Stimulated activated CD8-positive, alpha-beta memory T cell treated with anti-CD3 and anti-CD28 coated beads, Interleukin-4, amount 100 ng/mL, for 4 hours (primary cell): Measurements from ENCODE around the gene ATF3.

Experiments
- DNase-seq, 2 donors: peaks; one replicate each; pipeline ENCODE4 v3.0.0-alpha.2; 2020; ENCODE audit warnings: low read depth in 2 of 2, low spot score in 1 of 2

The ATF3 gene, protein sequence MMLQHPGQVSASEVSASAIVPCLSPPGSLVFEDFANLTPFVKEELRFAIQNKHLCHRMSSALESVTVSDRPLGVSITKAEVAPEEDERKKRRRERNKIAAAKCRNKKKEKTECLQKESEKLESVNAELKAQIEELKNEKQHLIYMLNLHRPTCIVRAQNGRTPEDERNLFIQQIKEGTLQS

DNA sequence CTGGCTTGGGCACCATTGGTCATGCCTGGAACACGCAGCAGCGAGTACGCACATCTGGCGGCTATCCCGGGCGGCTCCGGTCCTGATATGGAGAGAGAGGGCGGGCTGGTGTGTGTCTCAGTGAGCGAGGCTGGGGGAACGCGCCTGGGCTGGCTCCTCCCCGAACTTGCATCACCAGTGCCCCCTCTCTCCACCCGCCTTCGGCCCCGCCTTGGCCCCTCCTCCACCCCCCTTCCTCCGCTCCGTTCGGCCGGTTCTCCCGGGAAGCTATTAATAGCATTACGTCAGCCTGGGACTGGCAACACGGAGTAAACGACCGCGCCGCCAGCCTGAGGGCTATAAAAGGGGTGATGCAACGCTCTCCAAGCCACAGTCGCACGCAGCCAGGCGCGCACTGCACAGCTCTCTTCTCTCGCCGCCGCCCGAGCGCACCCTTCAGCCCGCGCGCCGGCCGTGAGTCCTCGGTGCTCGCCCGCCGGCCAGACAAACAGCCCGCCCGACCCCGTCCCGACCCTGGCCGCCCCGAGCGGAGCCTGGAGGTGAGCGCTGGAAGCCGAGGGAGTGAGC is at the start of gene ATF3:
Gene ATF3 (plus strand): TSS at position 370 of the 567 bp plus-strand sequence. CDS start 6,261 bp downstream, outside the sequence.
- peak; percentile 76 to 85 for DNase-seq

DNA sequence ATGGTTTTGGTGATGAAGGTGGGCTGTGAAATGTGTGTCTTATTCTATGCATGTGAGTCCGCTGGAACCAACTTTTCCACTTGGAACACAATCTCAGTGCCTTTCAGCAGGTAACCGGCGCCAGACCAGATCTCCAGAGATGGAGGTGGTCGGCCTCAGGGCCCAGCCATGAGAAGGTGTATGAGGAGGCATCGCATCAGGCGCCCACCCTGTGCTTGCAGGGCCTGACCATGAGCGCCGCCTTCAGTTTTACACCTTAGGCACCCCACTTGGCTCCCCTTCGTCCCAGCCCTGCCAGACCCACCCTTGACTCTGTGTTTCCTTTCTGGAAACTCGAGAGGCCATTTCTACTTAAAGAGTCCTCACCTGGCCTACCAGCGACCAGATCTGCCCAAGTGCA is 48.6 kb upstream of the ATF3 start:
- no peak for DNase-seq

DNA sequence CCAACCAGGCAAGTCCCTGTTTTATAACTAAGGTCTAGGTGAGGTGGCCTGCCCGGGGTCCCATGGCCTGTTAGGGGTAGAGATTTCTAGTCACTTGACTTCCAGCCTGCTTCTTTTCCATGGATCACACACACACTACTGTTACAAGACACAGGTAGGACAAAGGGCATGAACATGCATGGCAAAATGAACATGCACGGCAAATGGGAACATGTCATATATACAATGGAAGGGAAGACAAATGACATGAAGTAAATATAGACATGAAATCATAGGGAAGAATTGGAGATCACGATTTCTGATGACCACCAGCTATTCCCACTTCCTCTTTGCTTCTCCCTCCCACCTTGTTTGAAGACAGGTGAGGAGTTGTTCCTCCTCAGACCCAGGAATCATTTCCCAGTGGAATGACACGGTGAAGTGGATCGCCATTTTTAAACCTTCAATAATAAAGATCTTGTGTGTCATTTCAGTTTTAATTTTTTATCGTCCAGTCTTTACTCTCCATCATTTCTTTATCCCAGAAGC is 47.6 kb upstream of the ATF3 start:
- DNase-seq: no peak

DNA sequence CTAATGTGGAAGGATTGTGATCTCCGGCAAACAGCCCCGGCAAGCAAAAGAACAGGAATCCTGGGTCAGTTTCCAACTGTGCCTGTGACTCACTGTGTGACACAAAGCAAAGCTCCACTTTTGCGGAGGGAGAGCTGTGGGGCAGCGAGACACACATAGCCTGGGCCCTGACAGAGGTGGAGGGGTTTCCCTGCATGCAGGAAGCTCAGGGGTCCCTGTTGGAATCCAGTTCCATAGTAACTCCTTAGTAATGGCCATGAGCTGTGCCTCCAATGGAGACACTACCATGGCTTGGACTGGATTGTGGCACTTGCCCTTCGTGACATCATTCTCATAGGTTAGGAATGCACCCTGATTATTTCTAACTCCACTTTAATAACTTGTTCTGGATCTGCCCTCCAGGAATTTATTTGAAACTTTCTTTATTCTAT is 47.0 kb upstream of the ATF3 start:
- no peak for DNase-seq

DNA sequence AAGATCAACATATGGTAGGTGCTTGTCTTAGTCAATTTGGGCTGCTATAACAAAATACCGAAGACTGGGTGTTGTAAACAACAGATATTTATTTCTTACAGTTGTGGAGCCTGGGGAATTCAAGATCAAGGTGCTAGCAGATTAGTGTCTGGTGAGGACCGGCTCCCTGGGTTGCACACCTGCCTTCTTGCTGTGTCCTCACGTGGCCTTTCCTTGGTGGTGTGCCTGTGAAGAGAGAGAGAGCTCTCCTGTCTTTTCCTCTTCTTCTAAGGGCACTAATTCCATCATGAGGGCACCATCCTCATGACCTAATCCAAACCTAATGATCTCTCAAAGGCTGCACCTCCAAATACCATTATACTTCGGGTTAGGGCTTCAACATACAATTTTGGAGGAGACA is 45.8 kb upstream of the ATF3 start:
- no peak for DNase-seq

DNA sequence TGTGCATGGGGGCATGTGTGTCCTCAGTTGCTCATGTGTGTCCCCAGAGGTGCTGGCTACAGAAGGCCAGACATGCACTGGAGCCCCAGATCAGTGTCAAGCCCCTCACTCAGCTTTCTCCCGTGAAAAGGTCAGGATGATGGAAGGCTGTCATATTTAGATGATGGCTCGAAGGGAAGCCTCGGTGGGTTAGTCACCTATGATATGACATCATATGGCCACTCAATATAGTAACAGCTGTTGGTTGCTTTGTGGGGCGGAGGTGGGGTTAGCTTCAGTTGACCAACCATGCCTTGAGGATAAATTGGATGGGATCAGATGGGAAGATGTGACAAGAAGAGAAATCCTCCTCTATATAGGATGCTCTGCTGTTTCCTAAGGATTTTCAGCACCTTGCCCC is 43.5 kb upstream of the ATF3 start:
- DNase-seq: no peak

DNA sequence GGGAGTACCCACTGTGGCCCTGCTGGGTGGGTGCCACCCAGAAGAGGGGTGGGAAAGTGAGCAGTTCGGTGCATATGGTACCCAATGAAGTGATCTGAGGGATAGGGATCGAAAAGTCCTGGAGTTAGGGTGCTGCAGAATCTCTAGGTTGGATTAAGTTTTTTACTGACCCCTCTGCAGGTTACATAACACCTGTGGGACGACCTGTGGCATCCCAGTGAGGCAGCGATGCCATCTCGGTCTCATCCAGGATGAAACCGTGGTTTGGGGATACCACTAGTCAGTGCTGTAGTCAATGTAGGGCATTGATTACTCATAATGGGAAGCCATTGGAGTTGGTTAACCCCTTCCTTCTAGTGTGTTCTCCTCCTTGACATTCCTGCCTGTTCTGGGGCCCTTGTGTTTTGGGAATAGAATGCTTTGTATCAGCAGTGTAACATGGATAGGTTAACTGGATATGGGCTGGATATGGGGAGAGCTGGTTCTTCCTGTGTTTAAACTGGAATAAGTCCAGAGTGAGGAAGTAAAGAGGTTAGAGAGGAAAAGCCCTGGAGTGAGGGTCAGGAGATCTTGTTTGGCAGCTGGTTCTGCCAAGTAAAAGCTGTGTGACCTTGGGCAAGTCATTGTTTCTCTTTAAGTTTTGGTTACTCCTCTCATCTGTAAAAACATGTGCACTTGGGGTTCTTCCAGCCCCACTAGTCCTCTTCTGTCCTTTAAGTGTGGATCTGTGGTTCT is 42.8 kb upstream of the ATF3 start:
- no peak for DNase-seq

DNA sequence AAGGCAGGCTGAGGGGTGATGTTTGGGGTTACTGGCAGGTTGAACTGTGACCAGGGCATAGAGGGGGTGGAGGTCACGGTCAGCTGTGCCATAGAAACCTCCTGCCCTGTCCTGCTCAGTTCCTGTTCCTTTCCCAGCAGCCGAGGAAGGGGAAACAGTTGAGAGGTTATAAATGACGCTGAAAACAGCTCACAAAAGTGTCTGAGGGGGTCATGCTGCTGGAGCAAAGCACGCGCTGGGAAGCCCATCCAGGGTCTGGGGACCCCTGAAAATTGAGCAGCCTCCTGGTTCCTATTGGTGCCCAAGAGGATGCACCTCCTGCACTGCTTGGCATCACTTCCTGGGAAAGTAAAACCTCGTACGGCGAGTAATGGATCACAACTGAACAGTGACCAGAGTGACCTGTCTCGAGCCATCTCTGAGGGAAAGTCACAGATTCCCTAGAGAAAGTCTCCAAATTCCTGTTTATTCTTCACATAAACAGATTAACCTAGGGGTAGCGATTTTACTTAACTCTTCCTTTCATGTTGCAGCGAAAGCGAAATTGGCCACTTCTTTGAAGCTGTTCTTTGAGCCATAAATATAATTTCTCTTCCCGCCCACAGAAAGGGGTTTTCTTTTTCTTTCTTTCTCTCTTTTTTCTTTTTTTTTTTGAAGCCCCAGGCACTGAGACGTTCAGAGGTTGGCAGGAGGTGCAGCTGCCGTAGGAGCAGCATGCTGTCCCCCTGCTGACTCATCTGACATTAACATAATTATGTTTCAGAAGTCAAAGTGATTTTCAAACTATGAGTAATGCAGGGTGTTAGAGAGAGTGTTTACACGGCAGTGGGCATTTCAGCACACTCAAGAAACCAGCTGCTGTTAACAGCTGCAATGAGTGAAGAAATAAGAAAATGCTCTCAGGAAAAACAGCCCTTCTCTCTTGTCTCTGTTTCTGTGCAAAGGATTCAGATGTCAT is 41.8 kb upstream of the ATF3 start:
- peak in 1 of 2 donors; percentile 41 for DNase-seq

DNA sequence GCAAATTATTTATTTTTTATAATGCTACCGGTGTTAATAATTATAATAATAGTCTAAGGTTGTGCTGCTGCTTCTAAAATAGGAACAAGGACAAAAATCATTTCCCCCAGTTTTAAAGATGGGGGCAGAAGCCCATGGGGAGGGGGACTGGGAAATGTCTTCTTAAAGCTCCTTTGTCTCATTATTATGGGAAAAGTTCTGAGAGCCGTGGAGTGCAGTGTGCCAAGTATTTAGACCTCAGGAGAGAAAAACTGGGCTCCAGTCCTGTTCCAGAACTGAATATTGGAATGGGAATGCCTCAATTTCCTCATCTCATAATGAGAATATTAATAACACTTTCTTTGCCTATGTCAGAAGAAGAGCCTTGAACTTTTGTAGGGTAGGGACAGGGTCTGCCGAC is 40.9 kb upstream of the ATF3 start:
- DNase-seq: no peak

DNA sequence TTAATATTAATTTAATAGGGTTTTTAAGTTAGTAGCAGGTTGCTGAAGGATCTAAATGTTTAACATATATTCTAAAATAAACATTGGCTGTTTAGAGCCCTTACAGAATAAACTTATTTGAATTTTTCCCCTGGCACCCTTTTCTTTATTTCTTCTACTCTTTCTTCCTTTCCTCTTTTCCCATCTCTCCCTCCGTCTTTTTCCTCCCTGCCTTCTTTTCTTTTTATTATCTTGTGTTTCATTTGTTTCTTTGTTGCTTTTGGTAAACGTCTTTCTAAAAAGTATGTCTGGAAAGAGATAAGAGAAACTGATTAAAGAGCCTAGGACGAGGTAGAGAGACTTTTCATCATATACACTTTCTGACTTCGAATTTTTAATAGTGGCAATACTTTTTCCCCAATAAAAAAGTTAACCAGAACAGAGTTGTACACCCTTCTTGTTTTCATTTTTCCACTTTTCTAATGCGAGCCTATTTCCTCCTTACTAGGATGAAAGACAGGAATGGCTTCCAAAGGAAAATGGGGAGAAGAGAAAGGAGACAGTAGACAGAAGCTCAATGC is 39.5 kb upstream of the ATF3 start:
- DNase-seq: no peak

DNA sequence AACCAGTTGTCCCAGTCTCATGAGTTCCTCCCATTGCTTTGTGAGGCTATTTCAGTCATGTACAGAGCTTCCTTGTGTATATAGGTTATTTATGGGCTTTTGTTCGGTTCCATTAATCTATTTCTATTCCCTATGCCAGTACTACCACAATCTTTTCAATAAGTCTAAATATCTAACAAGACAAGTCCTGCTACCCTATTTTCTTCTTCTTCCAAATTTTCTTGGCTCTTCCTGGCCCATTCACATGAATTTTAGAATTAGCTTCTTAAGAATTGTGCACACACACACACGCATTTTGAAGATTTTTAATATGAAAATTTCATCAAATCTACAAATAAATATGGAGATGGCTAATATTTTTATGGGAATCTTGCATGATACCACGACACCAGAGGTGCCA is 33.8 kb upstream of the ATF3 start:
- DNase-seq: no peak

DNA sequence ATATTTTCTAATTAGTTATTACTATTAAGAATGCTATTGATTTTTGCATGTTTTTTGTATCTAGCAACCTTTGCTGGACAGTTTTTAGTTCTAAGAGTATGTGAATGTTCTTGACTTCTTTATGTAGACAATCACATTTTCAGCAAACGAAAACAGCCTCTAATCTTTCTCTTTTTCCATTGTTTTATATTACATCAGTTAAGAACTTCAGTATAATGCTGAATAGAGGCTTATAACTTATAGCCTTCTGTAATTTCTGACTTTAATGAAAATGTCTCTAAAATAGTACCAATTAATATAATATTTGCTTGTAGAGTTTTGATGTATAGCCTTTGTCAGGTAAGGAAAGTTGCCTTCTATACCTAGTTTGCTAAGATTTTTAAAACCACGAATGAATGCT is 33.2 kb upstream of the ATF3 start:
- no peak for DNase-seq

DNA sequence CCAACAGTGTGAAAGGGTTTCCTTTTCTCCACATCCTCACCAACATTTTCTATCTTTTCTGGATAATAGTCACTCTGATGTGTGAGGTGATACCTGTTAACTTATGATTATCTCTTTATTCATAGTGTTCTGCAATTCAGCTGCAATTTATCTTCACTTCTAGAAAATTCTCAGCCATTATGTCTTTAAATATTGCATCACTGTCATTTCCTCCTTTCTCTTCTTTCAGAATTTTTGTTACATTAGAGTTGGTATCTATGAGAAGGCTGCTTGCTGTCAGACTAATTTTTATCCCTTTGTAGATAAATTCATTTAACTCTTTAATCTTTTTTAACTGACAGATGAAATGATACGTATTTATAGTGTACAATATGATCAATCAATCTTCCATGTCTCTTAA is 30.5 kb upstream of the ATF3 start:
- no peak for DNase-seq

DNA sequence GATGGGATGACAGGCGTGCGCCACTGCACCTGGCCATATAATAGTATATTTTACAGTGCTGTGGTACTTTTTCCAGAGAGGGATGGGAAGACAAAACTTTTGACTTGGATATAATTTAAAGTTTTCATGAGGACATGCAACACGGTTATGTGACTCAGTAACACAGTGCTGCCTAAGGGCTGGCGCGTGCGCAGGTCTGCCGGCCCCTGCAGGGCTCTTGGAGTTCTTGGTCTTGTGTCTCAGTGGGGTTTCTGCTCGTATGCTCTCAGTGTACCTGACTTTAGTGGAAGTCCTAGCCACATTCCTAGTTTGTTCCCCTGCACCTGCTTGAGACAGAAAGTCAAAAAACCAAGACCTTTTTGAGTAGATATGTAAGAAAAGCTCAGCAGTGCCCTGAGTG is 27.5 kb upstream of the ATF3 start:
- DNase-seq: no peak

DNA sequence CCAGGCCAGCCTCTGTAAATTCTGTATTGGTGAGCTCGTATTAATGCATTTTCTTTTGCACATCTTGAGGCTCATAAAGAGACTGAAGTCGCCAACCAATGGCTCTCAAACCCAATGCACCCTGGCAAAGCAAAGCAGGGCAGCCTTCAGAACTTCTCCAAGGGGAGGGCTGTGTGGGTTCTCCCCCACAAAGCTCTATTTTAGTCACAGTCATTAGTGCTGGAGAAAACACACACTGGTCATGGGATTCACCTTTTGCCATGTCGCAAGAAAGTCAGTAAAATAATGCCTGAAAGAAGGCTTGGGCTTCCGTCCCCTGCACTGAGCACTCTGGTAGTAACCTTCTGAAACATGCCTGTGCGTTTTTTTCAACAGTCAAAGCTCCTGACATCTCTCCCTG is 26.3 kb upstream of the ATF3 start:
- DNase-seq: no peak

DNA sequence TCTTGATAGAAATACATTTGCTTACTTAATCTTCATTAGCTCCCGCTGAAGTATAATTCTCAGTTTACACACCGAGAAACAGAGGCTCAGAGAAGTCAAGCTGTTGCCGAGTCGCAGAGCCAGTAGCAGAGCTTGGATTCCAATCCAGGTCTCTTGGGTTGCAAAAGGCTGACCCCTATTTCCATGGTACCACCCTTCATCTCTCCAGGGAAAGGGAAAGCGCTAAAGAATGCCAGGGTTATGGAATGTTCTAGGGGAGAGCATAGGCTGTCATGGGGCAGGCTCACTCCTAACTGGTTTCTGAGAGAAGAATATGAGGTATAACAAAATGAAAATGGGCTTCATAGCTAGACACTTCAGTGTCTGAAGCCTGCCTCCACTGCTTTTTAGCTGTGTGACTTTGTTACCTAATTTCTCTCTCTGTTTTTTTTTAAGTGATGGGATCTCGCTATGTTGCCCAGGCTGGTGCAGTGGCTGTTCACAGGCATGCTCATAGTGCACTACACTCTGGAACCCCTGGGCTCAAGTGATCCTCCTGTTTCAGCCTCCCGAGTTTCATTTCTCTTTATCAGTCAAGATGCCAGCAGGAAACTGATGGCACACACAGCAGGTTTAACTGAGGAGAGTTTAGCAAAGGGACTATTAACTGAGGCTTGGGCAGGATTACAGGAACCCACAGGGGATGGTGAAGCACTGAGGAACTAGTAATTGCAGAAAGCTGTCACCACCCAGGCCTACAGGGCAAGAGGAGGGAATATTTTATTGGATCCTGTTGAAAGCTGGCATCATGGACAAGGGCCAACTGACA is 25.5 kb upstream of the ATF3 start:
- DNase-seq: no peak

DNA sequence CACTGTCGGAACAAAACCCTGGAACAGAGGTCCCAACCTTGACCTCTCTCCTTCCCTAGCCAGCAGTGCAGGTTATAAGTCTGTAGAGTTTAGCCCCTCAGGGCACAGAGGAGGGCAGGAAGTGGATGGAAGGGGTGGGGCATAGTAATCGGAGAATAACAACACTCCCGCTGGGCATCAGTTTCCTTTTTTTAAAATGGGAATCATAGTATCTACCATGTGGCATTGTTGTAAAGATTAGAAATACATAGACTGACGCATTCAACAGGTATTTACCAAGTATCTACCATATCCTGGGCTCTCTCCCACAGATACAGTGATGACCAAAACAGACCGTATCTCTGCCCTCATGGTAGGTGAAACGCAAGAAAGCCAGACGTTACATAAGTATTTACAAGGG is 24.9 kb upstream of the ATF3 start:
- DNase-seq: no peak

DNA sequence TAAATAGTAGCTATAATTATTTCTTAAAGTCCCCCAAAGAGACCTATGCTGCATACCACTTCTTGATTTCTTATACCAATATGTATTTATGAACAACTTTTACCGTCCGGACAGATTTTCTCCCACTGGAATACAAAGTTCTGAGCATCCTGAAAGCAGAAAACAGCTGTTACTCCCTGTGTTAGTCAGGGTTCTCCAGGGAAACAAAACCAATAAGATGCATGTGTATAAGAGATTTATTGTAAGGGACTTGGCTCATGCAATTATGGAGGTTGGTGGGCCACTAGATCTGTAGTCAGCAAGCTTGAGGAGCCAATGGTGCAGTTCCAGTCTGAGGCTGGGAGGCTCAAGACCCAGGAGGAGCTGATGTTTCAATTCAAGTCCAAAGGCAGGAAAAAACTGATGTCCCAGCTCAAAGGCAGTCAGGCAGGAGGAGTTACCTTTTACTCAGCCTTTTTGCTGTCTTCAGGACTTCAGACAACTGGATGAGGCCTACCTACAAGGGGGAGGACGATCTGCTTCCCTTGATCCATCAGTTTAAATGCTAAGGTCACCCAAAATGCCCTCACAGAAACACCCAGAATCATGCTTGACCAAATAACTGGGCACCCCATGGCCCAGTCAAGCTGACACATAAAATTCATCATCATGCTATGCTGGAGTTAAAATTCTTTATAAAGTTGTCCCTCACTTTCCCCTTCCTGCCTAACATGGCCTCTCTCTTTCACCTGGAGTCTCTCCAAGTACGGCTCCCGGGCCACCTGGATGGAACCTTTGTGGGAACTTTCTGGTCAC is 24.3 kb upstream of the ATF3 start:
- no peak for DNase-seq

DNA sequence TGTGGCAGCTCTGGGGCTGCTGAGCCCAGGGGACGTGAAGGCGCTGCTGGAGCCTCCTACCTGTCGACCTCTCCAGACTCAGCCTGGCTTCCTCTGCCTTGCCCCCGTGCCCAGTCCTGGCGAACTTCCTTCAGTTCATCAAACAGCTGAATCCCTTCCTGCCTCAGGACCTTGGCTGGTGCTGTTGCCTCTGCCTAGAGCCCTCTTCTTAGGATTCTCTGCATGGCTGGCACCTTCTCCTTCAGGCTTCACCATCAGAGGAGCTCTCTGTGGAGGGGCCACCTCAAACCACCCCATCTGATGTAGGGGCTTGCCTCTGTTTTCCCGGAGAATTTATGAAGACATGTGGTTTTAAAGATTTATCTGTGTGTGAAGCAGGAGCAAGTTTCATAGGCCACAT is 23.4 kb upstream of the ATF3 start:
- no peak for DNase-seq
